Tibial nerve (tissue), 4 donors: ENCODE data around the gene NOSTRIN.

Source experiments
- EP300 ChIP-seq, 2 donors: sonication (generic); formaldehyde crosslinking; IDR thresholded peaks; one replicate each; pipeline ENCODE4 v1.6.1; 2017; ENCODE audit warnings: antibody characterized with exemption in 2 of 2, mild to moderate bottlenecking in 1 of 2
- POLR2A ChIP-seq, 2 donors: fragments of 450-650 bp; IDR thresholded peaks; one replicate each; pipeline ENCODE4 v1.6.1; 2017; ENCODE audit warnings: antibody characterized with exemption in 2 of 2, mild to moderate bottlenecking in 2 of 2, moderate library complexity in 2 of 2
- TF ChIP-seq, protein P1 (sequence below), 5 experiments: fragments of 200-600 bp in 3 of 5; fragments of 450-650 bp in 2 of 5; sonication (generic) in 3 of 5; IDR thresholded peaks; one replicate each; pipeline ENCODE4 v1.5.1; 2016 to 2019; ENCODE audit warnings: antibody characterized with exemption in 5 of 5, mild to moderate bottlenecking in 3 of 5, moderate library complexity in 2 of 5

DNA sequence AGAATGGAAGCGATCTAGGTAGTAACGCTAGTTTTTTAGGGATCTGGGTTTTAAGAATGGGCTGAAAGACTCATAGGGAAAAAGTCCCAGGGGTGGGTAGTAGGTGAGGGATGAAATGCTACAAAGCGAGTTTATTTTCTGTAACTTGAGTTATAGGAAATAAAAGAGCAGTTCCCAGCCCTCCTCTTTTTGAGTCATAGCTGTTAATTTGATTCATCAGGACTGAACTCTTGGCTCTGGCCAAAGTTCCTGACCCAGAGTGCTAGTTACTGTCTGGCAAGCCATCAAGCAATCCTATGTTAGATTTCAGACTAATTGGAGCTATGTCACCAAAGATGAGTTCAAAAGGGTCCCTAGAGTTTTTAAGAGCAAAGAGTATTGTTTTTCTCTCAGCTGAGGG is 17.4 kb upstream of the NOSTRIN start:
- TF ChIP-seq, protein P1, sequence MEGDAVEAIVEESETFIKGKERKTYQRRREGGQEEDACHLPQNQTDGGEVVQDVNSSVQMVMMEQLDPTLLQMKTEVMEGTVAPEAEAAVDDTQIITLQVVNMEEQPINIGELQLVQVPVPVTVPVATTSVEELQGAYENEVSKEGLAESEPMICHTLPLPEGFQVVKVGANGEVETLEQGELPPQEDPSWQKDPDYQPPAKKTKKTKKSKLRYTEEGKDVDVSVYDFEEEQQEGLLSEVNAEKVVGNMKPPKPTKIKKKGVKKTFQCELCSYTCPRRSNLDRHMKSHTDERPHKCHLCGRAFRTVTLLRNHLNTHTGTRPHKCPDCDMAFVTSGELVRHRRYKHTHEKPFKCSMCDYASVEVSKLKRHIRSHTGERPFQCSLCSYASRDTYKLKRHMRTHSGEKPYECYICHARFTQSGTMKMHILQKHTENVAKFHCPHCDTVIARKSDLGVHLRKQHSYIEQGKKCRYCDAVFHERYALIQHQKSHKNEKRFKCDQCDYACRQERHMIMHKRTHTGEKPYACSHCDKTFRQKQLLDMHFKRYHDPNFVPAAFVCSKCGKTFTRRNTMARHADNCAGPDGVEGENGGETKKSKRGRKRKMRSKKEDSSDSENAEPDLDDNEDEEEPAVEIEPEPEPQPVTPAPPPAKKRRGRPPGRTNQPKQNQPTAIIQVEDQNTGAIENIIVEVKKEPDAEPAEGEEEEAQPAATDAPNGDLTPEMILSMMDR (IDR thresholded peaks at IDR 0.05): no peak
- TF ChIP-seq EP300 (IDR thresholded peaks at IDR 0.05) (no peak), POLR2A (IDR thresholded peaks at IDR 0.05) (no peak)
